ENCODE data around the gene RAD17. TPM values are rescaled to one million over a fixed set of nuclear protein-coding genes. Genes with fewer than 3 reads are reported as not detected.
"Not testable (repeated sequence)": the region's sequence is repeated elsewhere in the genome, so short reads cannot be mapped to it uniquely, and the experiment has no call there.

The RAD17 gene
- total and polyA plus RNA-seq, 11 donors, result 6.7 to 25.8 (median 20.8) TPM

GRCh38 chr5:69416699-69417098 lies 47.1 kb downstream of the RAD17 start:
- Histone ChIP-seq H3K27ac (no peak overlapping the region), H3K4me1 (peaks cover 0 to 10% (median 0%) of the 10 kb centered on the region in 12 donors), H3K9me3 (no peaks in the 10 kb centered on the region), H3K36me3 (peaks cover 0 to 30% (median 11%) of the 10 kb centered on the region in 9 donors), H3K27me3 (peaks cover 0 to 8% (median 0%) of the 10 kb centered on the region in 9 donors), H3K4me3 (no peak overlapping the region)
- DNase-seq, result no peak
- TF ChIP-seq CTCF (IDR thresholded peaks at IDR 0.05) (no peak), POLR2A (IDR thresholded peaks at IDR 0.05) (no peak)
- no peak for ATAC-seq
- intact Hi-C loops (cut with DNase I), result no loop called here

GRCh38 chr5:69418554-69418953 lies 48.9 kb downstream of the RAD17 start:
- no peak for TF ChIP-seq CTCF (IDR thresholded peaks at IDR 0.05)
- no peak for TF ChIP-seq POLR2A (IDR thresholded peaks at IDR 0.05)
- ATAC-seq, result no peak
- intact Hi-C loops (cut with DNase I), result no loop called here

GRCh38 chr5:69431424-69432303 lies 62.0 kb downstream of the RAD17 start:
- no peaks in the 10 kb centered on the region for H3K4me1 ChIP-seq
- no peaks in the 10 kb centered on the region for H3K9me3 ChIP-seq
- DNase-seq (no peak), ATAC-seq (no peak)
- TF ChIP-seq CTCF (IDR thresholded peaks at IDR 0.05) (no peak), POLR2A (IDR thresholded peaks at IDR 0.05) (no peak)
- H3K27me3 ChIP-seq, result no peaks in the 10 kb centered on the region
- no peaks in the 10 kb centered on the region for H3K36me3 ChIP-seq
- H3K27ac ChIP-seq, result no peak overlapping the region
- H3K4me3 ChIP-seq, result no peak overlapping the region
- WGBS, 4 donors, result 86 to 90% (median 87%) methylated on average over 11 of the region's 11 CpGs
- intact Hi-C loops (cut with DNase I), result no loop called here

More at GRCh38 chr5:69418554-69418953, 48.9 kb downstream of the RAD17 start:
- H3K9me3 ChIP-seq, result no peaks in the 10 kb centered on the region
- H3K36me3 ChIP-seq, result peaks cover 0 to 15% (median 7%) of the 10 kb centered on the region in 9 donors
- 91 to 96% (median 95%) methylated on average over 3 of the region's 3 CpGs for WGBS, 4 donors
- no peak overlapping the region for H3K4me3 ChIP-seq
- H3K4me1 ChIP-seq, result peaks cover 0 to 10% (median 0%) of the 10 kb centered on the region in 12 donors
- DNase-seq, result no peak
- peaks cover 0 to 8% (median 0%) of the 10 kb centered on the region in 9 donors for H3K27me3 ChIP-seq
- H3K27ac ChIP-seq, result no peak overlapping the region

- intact Hi-C loops (cut with DNase I), result no loop called here
- H3K36me3 ChIP-seq, result no peaks in the 10 kb centered on the region
- H3K9me3 ChIP-seq, result no peaks in the 10 kb centered on the region
- DNase-seq, result no peak
- no peak overlapping the region for H3K4me3 ChIP-seq
- no peak overlapping the region for H3K27ac ChIP-seq
- H3K27me3 ChIP-seq, result no peaks in the 10 kb centered on the region
- TF ChIP-seq POLR2A (IDR thresholded peaks at IDR 0.05) (no peak), CTCF (IDR thresholded peaks at IDR 0.05) (no peak)
- no peaks in the 10 kb centered on the region for H3K4me1 ChIP-seq
- 86 to 91% (median 88%) methylated on average over 8 of the region's 8 CpGs for WGBS, 4 donors
- no peak for ATAC-seq
These were observed 63.0 kb downstream of the RAD17 start for GRCh38 chr5:69432412-69433206.

- H3K9me3 ChIP-seq; H3K4me3 ChIP-seq; ATAC-seq; intact Hi-C loops (cut with DNase I); DNase-seq; H3K4me1 ChIP-seq; H3K36me3 ChIP-seq; H3K27me3 ChIP-seq; H3K27ac ChIP-seq: not testable (repeated sequence)
- WGBS, 4 donors, result 89 to 96% (median 92%) methylated on average over 5 of the region's 5 CpGs
These were observed 65.8 kb downstream of the RAD17 start for GRCh38 chr5:69435276-69435884.

All from heart left ventricle (tissue), 16 donors.